HEK293 (cell line): ENCODE results near the gene MUC20.
"Not testable (repeated sequence)": the region's sequence is repeated elsewhere in the genome, so short reads cannot be mapped to it uniquely, and the experiment has no call there.

Experiments used
- CTCF ChIA-PET: fragments of 350-600 bp; formaldehyde crosslinking; extraction: SDS; loops from one replicate; lab custom pipeline; 2021; ENCODE audit warnings: antibody characterized with exemption; lab: Yijun Ruan, JAX
- POLR2A ChIA-PET: fragments of 300-600 bp; formaldehyde crosslinking; extraction: SDS; loops from one replicate; lab custom pipeline; 2020; ENCODE audit warnings: antibody characterized with exemption, inconsistent platforms; lab: Yijun Ruan, JAX
- H3K27ac ChIP-seq: fragments of 200-500 bp; sonication (Bioruptor generic); 2 replicates; pipeline ENCODE4 v1.5.1; 2014; ENCODE audit warnings: low read depth, low read length, control low read depth, inconsistent platforms; ENCODE audit errors: extremely low read depth
- H3K36me3 ChIP-seq, 2 experiments: fragments of 200-500 bp in 1 of 2; sonication (Bioruptor generic) in 1 of 2; 1 replicate in 1 of 2; 2 replicates in 1 of 2; pipeline ENCODE4 v1.5.1; 2014 to 2017; ENCODE audit warnings: inconsistent platforms in 2 of 2, low read length in 2 of 2; ENCODE audit not compliant: control insufficient read depth in 2 of 2, insufficient read depth in 1 of 2
- H3K4me1 ChIP-seq: fragments of 200-500 bp; sonication (Bioruptor generic); 2 replicates; pipeline ENCODE4 v1.5.1; 2014; ENCODE audit warnings: mild to moderate bottlenecking, low read length, inconsistent platforms; ENCODE audit not compliant: control insufficient read depth, insufficient read depth
- H3K4me3 ChIP-seq: 2 replicates; pipeline ENCODE4 v1.5.1; 2011; ENCODE audit warnings: low read depth, mild to moderate bottlenecking, control low read depth, low read length, moderate library complexity
- H3K9me3 ChIP-seq: fragments of 200-500 bp; sonication (Bioruptor generic); 2 replicates; pipeline ENCODE4 v1.5.1; 2014; ENCODE audit warnings: low read depth, low read length, inconsistent platforms; ENCODE audit not compliant: control insufficient read depth, insufficient read depth
- HOXD13 ChIP-seq: sonication (generic); formaldehyde crosslinking; IDR thresholded peaks from 2 replicates; pipeline ENCODE4 v1.8.0; 2022; ENCODE audit warnings: missing genetic modification reagents, borderline replicate concordance
- KLF1 ChIP-seq: fragments of 450-650 bp; formaldehyde crosslinking; IDR thresholded peaks from 2 replicates; pipeline ENCODE4 v1.5.1; 2016; ENCODE audit warnings: missing biosample characterization, missing genetic modification characterization
- ZBTB1 ChIP-seq: fragments of 450-650 bp; formaldehyde crosslinking; IDR thresholded peaks from 2 replicates; pipeline ENCODE4 v1.5.1; 2016; ENCODE audit warnings: missing biosample characterization, missing genetic modification characterization
- ZBTB7A ChIP-seq: fragments of 450-650 bp; formaldehyde crosslinking; IDR thresholded peaks from 2 replicates; pipeline ENCODE4 v1.5.1; 2016; ENCODE audit warnings: low read depth, missing biosample characterization, missing genetic modification characterization
- ZFP41 ChIP-seq: fragments of 450-650 bp; formaldehyde crosslinking; IDR thresholded peaks from 2 replicates; pipeline ENCODE4 v1.5.1; 2016; ENCODE audit warnings: missing biosample characterization, missing genetic modification characterization, borderline replicate concordance
- ZNF175 ChIP-seq: fragments of 450-650 bp; formaldehyde crosslinking; IDR thresholded peaks from 2 replicates; pipeline ENCODE4 v1.5.1; 2016; ENCODE audit warnings: missing biosample characterization, missing genetic modification characterization
- ZNF19 ChIP-seq: fragments of 450-650 bp; formaldehyde crosslinking; IDR thresholded peaks from 2 replicates; pipeline ENCODE4; 2016; ENCODE audit warnings: missing biosample characterization, missing genetic modification characterization, low read depth
- ZNF501 ChIP-seq: fragments of 450-650 bp; formaldehyde crosslinking; IDR thresholded peaks from 2 replicates; pipeline ENCODE4 v1.5.1; 2016; ENCODE audit warnings: missing biosample characterization, missing genetic modification characterization
- ZNF521 ChIP-seq: fragments of 450-650 bp; formaldehyde crosslinking; IDR thresholded peaks from 2 replicates; pipeline ENCODE4 v1.5.1; 2017; ENCODE audit warnings: missing biosample characterization, mild to moderate bottlenecking, missing genetic modification characterization
- ZSCAN30 ChIP-seq: fragments of 450-650 bp; IDR thresholded peaks from 2 replicates; pipeline ENCODE4 v1.5.1; 2018; ENCODE audit warnings: missing biosample characterization, mild to moderate bottlenecking, missing genetic modification characterization, moderate library complexity
- TF ChIP-seq, protein P1 (sequence below): fragments of 450-650 bp; formaldehyde crosslinking; IDR thresholded peaks from 2 replicates; pipeline ENCODE4 v1.5.1; 2016; ENCODE audit warnings: missing biosample characterization, missing genetic modification characterization
- TF ChIP-seq, protein P2 (sequence below): fragments of 450-650 bp; formaldehyde crosslinking; IDR thresholded peaks from 2 replicates; pipeline ENCODE4 v1.5.1; 2016; ENCODE audit warnings: missing biosample characterization, missing genetic modification characterization, borderline replicate concordance

The MUC20 gene

DNA sequence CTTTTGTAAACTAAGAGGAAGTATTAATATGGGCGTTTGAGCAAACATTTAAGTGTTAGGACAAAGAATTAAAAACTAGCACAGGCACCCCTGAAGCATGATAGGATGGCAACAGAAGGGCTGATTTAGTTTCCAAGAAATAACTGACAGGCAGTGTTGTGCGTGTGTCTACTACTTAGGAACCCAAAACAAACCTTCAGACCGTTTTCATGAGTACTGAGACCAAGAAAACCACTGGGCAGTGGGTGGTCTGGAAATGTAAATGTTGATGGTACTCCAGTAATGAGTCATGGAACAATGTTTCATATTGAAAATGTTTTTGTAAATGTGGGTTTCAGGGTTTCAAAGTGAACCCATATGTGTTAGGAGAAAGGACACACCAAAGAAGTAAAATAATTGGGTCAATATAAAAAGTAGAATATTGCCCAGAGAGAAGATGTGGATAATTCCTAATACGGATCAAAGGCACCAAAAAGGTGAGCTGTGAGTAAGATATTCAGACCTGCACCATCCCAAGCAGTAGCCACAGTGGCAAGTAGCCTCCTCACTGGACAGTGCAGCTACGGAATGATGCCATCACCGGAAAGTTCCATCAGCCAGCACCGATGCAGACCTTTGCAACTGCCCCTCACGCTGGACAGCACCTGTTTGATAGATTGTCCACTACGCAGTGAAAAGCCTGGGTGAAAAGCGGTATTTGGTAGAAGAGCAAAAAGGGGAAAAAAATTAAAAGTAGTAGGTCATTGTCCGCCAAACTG is 29.0 kb upstream of the MUC20 start:
- H3K4me1 ChIP-seq, H3K27ac ChIP-seq, H3K4me3 ChIP-seq, H3K9me3 ChIP-seq, CTCF ChIA-PET, POLR2A ChIA-PET: not testable (repeated sequence)
- H3K36me3 ChIP-seq, result peaks cover 0 to 31% of the 10 kb centered on the region in 2 experiments; a peak in 2 of 3 replicates
- TF ChIP-seq, protein P1, sequence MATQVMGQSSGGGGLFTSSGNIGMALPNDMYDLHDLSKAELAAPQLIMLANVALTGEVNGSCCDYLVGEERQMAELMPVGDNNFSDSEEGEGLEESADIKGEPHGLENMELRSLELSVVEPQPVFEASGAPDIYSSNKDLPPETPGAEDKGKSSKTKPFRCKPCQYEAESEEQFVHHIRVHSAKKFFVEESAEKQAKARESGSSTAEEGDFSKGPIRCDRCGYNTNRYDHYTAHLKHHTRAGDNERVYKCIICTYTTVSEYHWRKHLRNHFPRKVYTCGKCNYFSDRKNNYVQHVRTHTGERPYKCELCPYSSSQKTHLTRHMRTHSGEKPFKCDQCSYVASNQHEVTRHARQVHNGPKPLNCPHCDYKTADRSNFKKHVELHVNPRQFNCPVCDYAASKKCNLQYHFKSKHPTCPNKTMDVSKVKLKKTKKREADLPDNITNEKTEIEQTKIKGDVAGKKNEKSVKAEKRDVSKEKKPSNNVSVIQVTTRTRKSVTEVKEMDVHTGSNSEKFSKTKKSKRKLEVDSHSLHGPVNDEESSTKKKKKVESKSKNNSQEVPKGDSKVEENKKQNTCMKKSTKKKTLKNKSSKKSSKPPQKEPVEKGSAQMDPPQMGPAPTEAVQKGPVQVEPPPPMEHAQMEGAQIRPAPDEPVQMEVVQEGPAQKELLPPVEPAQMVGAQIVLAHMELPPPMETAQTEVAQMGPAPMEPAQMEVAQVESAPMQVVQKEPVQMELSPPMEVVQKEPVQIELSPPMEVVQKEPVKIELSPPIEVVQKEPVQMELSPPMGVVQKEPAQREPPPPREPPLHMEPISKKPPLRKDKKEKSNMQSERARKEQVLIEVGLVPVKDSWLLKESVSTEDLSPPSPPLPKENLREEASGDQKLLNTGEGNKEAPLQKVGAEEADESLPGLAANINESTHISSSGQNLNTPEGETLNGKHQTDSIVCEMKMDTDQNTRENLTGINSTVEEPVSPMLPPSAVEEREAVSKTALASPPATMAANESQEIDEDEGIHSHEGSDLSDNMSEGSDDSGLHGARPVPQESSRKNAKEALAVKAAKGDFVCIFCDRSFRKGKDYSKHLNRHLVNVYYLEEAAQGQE (tag by site-specific recombination), result peak; percentile 44; the same call in 1 of the 2 replicates

DNA sequence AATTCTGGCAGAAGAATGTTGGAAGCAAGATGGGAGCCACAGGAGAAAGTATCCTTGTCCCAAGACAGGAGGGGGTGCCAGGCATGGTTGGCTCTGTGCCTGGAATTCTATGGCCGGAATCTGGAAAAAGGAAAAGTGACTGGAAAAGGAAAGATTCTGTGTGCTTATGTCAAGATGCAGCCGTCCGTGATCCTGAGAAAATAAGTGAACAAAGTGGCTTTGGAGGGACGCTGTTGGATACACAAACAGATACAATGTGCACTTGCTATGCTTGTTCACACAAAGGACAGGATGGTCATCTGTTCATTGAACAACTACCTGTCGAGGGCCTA is 28.5 kb upstream of the MUC20 start:
- Histone ChIP-seq H3K4me3 (no peak overlapping the region), H3K9me3 (no peaks in the 10 kb centered on the region), H3K36me3 (peaks cover 0 to 31% of the 10 kb centered on the region in 2 experiments; a peak in 2 of 3 replicates), H3K27ac (no peak overlapping the region), H3K4me1 (no peaks in the 10 kb centered on the region)
- POLR2A ChIA-PET, result no interaction called here
- CTCF ChIA-PET, result no interaction called here
- TF ChIP-seq, protein P2, sequence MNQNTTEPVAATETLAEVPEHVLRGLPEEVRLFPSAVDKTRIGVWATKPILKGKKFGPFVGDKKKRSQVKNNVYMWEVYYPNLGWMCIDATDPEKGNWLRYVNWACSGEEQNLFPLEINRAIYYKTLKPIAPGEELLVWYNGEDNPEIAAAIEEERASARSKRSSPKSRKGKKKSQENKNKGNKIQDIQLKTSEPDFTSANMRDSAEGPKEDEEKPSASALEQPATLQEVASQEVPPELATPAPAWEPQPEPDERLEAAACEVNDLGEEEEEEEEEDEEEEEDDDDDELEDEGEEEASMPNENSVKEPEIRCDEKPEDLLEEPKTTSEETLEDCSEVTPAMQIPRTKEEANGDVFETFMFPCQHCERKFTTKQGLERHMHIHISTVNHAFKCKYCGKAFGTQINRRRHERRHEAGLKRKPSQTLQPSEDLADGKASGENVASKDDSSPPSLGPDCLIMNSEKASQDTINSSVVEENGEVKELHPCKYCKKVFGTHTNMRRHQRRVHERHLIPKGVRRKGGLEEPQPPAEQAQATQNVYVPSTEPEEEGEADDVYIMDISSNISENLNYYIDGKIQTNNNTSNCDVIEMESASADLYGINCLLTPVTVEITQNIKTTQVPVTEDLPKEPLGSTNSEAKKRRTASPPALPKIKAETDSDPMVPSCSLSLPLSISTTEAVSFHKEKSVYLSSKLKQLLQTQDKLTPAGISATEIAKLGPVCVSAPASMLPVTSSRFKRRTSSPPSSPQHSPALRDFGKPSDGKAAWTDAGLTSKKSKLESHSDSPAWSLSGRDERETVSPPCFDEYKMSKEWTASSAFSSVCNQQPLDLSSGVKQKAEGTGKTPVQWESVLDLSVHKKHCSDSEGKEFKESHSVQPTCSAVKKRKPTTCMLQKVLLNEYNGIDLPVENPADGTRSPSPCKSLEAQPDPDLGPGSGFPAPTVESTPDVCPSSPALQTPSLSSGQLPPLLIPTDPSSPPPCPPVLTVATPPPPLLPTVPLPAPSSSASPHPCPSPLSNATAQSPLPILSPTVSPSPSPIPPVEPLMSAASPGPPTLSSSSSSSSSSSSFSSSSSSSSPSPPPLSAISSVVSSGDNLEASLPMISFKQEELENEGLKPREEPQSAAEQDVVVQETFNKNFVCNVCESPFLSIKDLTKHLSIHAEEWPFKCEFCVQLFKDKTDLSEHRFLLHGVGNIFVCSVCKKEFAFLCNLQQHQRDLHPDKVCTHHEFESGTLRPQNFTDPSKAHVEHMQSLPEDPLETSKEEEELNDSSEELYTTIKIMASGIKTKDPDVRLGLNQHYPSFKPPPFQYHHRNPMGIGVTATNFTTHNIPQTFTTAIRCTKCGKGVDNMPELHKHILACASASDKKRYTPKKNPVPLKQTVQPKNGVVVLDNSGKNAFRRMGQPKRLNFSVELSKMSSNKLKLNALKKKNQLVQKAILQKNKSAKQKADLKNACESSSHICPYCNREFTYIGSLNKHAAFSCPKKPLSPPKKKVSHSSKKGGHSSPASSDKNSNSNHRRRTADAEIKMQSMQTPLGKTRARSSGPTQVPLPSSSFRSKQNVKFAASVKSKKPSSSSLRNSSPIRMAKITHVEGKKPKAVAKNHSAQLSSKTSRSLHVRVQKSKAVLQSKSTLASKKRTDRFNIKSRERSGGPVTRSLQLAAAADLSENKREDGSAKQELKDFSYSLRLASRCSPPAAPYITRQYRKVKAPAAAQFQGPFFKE (tag by site-specific recombination), result no peak
- TF ChIP-seq ZFP41, result no peak
- TF ChIP-seq ZSCAN30 (tag by site-specific recombination), result no peak
- no peak for TF ChIP-seq ZNF521 (tag by site-specific recombination)
- TF ChIP-seq ZNF175, result no peak
- TF ChIP-seq ZBTB1, result no peak
- TF ChIP-seq HOXD13 (CRISPR knock-in tag), result no peak
- TF ChIP-seq ZNF501 (tag by site-specific recombination), result no peak
- TF ChIP-seq KLF1 (tag by site-specific recombination), result no peak
- no peak for TF ChIP-seq ZNF19 (tag by site-specific recombination)
- TF ChIP-seq ZBTB7A (tag by site-specific recombination), result no peak
